VCaP (cell line): ENCODE measurements around the gene SPTAN1.
A peak's percentile ranks its signal among the peaks of the same experiment; 100 is the strongest.
"Not testable (repeated sequence)": the region's sequence is repeated elsewhere in the genome, so short reads cannot be mapped to it uniquely, and the experiment has no call there.

ENCODE experiments used
- H3K27ac ChIP-seq: fragments of 450-650 bp; 2 replicates; pipeline ENCODE4 v1.5.1; 2017
- TF ChIP-seq, protein P1 (sequence below): fragments of 450-650 bp; conservative IDR thresholded peaks from 2 replicates; pipeline ENCODE4 v1.5.1; 2017; ENCODE audit warnings: mild to moderate bottlenecking, moderate library complexity

SPTAN1 gene

DNA sequence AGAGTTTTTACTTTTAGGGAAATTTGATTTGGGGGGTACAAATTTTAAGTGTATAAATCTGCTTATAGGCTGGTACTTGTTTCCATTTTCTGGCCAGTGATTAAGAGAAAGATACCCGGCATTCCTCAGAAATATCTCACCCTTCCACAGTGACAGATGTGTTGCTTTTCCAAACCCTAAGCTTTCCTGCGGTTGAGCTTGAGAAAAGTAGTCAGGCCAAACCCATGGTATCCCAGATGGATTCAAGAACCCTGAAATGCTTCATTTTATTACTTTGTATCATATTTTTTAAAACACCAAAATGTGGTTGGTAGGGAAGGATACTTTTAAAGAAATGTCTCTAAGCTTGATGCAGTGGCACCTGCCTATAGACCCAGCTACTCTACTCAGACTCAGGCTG is 23.5 kb downstream of the SPTAN1 start:
- TF ChIP-seq, protein P1, sequence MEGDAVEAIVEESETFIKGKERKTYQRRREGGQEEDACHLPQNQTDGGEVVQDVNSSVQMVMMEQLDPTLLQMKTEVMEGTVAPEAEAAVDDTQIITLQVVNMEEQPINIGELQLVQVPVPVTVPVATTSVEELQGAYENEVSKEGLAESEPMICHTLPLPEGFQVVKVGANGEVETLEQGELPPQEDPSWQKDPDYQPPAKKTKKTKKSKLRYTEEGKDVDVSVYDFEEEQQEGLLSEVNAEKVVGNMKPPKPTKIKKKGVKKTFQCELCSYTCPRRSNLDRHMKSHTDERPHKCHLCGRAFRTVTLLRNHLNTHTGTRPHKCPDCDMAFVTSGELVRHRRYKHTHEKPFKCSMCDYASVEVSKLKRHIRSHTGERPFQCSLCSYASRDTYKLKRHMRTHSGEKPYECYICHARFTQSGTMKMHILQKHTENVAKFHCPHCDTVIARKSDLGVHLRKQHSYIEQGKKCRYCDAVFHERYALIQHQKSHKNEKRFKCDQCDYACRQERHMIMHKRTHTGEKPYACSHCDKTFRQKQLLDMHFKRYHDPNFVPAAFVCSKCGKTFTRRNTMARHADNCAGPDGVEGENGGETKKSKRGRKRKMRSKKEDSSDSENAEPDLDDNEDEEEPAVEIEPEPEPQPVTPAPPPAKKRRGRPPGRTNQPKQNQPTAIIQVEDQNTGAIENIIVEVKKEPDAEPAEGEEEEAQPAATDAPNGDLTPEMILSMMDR = no peak
- H3K27ac ChIP-seq = no peak overlapping the region

DNA sequence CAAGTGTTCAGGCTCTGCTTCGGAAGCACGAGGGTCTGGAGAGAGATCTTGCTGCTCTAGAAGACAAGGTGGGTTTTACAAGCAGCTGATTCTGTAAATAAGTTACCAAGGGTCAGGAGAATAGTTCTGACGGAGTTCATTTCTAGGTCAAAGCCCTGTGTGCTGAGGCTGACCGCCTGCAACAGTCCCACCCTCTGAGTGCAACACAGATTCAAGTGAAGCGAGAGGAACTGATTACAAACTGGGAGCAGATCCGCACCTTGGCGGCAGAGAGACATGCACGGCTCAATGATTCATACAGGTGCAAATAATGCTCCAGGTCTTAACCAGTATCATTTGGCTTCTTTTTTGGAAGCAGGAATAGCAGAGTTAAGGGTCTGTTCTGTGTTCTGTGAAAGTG is 24.8 kb downstream of the SPTAN1 start:
- H3K27ac ChIP-seq = no peak overlapping the region
- TF ChIP-seq, protein P1 = no peak

DNA sequence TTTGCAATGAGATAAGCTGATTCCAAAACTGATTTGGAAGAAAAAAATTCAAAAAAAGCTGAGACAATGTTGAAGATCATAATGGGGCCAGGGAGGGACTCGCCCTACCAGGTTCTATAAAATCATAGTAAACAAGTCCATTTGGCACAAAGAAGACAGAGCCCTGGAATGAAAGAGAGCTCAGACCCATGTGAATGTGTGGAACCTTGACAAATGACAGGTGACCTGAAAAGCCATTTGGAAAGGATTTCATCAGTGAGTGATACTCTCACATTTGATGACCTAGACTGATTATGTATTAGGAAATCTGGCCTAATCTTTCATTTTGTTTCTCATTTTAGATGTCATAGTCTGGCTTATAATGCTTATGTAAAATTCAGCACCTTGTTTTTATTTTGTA is 26.8 kb downstream of the SPTAN1 start:
- TF ChIP-seq, protein P1 = no peak
- H3K27ac ChIP-seq = peak overlapping the region; percentile 18

DNA sequence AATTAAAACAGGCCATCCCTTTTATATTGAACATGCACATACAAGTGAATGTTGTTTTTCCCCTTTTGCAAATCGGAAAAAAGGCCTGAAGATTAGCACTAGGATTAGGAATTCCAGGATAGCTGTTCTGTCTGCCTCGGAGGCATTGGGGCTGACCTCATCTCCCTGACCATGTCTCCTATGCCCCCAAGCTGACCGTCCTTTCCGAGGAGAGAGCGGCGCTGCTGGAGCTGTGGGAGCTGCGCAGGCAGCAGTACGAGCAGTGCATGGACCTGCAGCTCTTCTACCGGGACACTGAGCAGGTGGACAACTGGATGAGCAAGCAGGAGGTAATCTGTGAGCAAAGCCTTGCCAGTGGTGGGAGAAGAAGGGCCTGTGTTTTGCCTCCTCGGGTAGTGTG is 28.3 kb downstream of the SPTAN1 start:
- TF ChIP-seq, protein P1 = no peak
- H3K27ac ChIP-seq = no peak overlapping the region

DNA sequence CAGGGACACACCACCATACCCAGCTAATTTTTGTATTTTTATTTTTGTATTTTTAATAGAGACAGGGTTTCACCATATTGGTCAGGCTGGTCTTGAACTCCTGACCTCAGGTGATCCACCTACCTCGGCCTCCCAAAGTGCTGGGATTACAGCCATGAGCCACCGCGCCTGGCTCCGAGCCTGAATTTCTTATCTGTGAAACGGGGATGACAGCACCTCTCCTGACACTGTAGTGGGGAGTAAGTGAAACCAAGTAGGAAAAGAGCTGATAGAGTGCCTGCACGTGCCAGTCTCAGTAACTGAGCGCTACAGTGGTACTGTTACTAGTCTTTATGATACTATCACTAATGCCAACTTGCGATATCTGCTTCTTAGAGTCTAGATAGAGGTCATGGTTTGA is 32.8 kb downstream of the SPTAN1 start:
- H3K27ac ChIP-seq = not testable (repeated sequence)

DNA sequence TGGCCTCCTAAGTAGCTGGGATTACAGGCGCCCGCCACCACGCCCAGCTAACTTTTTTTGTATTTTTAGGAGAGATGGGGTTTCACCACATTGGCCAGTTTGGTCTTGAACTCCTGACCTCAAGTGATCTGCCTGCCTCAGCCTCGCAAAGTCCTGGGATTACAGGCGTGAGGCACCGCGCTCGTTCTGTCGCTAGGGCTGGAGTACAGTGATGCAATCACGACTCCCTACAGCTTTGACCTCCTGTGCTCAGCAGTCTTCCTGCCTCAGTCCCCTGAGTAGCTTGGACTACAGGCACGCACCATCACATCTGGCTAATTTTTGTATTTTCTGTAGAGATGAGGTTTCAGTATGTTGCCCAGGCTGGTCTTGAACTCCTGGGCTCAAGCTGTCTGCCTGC is 34.5 kb downstream of the SPTAN1 start:
- H3K27ac ChIP-seq = not testable (repeated sequence)

DNA sequence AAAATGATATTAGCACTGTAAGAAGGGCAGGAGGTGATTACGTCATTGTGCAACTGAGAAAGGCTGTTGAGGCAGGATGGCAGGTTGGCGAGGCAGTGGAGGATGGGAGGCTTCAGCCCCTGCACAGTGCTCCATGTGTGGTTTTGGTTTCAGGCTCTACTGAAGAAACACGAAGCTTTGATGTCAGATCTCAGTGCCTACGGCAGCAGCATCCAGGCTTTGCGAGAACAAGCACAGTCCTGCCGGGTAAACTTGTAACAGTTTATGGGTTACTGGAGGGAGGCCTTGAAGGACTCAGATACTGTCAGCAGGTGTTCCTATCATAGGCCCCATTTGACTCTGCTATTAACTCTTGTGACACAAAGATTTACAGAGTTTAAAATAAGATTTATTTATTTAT is 35.1 kb downstream of the SPTAN1 start:
- TF ChIP-seq, protein P1 = no peak
- H3K27ac ChIP-seq = no peak overlapping the region

DNA sequence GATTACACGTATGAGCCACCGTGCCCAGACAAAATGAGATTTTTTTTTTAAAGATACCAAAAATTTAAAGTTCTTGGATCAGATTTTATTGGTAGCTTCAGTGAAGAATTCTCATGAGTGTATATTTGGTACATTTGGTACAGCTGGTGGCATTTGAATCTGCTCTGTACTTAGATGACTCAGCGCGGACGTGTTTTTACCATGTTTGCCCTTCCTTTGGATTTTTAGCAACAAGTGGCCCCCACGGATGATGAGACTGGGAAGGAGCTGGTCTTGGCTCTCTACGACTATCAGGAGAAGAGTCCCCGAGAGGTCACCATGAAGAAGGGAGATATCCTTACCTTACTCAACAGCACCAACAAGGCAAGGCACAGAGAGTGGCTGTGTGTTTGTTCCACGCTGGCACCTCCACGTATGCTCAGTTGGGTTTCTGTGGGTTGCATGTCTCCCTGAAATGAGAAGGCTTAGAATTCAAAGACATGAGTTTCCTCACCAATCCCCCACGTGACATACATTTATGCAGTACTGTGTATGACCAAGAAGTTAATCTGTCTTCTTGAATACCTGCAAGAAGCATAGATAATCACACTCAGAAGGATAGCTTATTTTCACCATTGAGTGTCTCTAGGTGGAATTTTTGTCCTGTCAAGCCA is 36.3 kb downstream of the SPTAN1 start:
- TF ChIP-seq, protein P1 = no peak
- H3K27ac ChIP-seq = no peak overlapping the region

DNA sequence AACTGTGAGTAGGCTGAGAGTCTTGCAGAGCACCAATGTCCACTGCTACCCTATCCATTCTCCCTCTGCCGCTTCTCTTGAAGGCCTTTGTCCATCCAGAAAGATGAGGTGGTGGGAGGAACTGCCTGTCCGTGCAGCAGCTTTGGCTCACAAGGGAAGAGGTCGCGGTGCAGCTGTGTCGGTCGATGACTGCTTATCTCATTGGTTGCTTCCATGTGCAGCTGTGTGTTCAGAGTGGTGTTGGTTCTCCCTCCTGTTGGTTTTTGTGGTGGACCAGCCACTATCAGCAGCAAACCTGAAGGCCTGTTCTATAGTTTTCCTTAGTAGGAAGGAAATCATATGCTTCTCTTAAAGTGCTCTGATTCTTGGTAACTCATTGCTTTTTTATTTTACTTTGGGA is 40.7 kb downstream of the SPTAN1 start:
- TF ChIP-seq, protein P1 = no peak
- H3K27ac ChIP-seq = no peak overlapping the region
